ENCODE measurements around the gene RAD50.

The RAD50 gene

GRCh38 chr5:132681983-132682382, 125.2 kb downstream of the RAD50 start:
- Histone ChIP-seq H3K4me1 (ENCODE audit: control insufficient read depth in 1 of 2, insufficient read depth in 1 of 2, low read depth in 1 of 2, low read length in 1 of 2) (no peaks in the 10 kb centered on the region), H3K27me3 (no peaks in the 10 kb centered on the region), H3K4me3 (ENCODE audit: low read depth in 1 of 2, low read length in 1 of 2) (no peak overlapping the region), H3K36me3 (no peaks in the 10 kb centered on the region), H3K27ac (no peak overlapping the region), H3K9me3 (no peaks in the 10 kb centered on the region)
- TF ChIP-seq, protein P1, sequence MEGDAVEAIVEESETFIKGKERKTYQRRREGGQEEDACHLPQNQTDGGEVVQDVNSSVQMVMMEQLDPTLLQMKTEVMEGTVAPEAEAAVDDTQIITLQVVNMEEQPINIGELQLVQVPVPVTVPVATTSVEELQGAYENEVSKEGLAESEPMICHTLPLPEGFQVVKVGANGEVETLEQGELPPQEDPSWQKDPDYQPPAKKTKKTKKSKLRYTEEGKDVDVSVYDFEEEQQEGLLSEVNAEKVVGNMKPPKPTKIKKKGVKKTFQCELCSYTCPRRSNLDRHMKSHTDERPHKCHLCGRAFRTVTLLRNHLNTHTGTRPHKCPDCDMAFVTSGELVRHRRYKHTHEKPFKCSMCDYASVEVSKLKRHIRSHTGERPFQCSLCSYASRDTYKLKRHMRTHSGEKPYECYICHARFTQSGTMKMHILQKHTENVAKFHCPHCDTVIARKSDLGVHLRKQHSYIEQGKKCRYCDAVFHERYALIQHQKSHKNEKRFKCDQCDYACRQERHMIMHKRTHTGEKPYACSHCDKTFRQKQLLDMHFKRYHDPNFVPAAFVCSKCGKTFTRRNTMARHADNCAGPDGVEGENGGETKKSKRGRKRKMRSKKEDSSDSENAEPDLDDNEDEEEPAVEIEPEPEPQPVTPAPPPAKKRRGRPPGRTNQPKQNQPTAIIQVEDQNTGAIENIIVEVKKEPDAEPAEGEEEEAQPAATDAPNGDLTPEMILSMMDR (IDR thresholded peaks at IDR 0.05) = no peak

DNA sequence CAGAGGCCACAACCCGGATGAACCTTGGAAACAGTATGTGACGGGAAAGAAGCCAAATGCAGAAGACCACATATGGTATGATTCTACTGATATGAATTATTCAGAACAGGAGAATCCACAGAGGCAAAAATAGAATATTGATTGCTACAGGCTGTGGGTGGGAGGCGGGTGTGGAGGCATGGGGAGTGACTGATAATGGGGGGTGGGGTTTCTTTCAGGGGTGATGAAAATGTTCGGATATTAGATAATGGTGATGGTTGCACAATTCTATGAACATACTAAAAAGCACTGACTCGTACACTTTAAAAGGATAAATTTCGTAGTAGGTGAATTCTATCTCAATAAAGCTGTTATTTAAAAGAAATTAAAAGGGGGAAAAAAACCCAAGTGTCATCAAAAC, 127.7 kb downstream of the RAD50 start:
- Histone ChIP-seq H3K4me3 (ENCODE audit: low read depth in 1 of 2, low read length in 1 of 2) (no peak overlapping the region), H3K36me3 (no peaks in the 10 kb centered on the region), H3K27me3 (peaks cover 7% of the 10 kb centered on the region), H3K27ac (no peak overlapping the region), H3K4me1 (ENCODE audit: control insufficient read depth in 1 of 2, insufficient read depth in 1 of 2, low read depth in 1 of 2, low read length in 1 of 2) (no peaks in the 10 kb centered on the region), H3K9me3 (no peaks in the 10 kb centered on the region)
- TF ChIP-seq, protein P1 (IDR thresholded peaks at IDR 0.05) = no peak

DNA sequence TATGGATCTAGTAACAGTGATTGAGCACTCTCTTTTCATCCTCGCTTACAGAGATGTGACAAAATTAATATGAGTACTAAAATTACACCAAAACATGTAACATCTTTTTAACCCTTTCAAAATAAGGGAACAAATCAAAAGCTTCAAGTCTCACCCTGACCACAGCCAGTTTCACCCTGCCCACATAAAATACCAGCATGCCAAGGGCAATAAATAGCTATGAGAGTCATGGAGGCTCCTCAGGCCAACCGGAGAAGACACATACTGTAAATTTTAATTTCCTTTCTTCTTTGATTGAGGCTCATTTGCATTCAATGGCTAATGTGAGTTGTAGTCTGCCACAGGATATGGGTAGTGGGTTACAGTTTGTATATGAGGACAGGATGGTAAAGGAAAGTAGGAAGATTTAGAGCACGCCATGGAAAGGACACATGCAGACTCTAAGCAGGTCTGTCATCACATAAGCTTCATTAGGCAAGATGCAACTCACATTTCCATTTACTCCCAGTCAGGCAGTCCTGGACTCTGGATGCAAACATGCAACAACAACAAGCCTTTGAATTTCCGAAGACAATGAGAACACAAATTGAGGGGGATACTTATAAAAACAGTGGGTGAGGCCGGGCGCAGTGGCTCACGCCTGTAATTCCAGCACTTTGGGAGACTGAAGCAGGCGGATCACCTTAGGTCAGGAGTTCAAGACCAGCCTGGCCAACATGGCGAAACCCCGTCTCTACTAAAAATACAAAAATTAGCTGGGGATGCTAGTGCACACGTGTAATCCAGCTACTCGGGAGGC, 128.3 kb downstream of the RAD50 start:
- H3K27ac ChIP-seq = no peak overlapping the region
- H3K27me3 ChIP-seq = peaks cover 7% of the 10 kb centered on the region
- no peaks in the 10 kb centered on the region for H3K4me1 ChIP-seq (ENCODE audit: control insufficient read depth in 1 of 2, insufficient read depth in 1 of 2, low read depth in 1 of 2, low read length in 1 of 2)
- TF ChIP-seq, protein P1 (IDR thresholded peaks at IDR 0.05) = no peak
- H3K9me3 ChIP-seq = no peaks in the 10 kb centered on the region
- H3K36me3 ChIP-seq = no peaks in the 10 kb centered on the region
- no peak overlapping the region for H3K4me3 ChIP-seq (ENCODE audit: low read depth in 1 of 2, low read length in 1 of 2)

GRCh38 chr5:132686193-132686592, 129.4 kb downstream of the RAD50 start:
- Histone ChIP-seq H3K4me3 (ENCODE audit: low read depth in 1 of 2, low read length in 1 of 2) (no peak overlapping the region), H3K9me3 (no peaks in the 10 kb centered on the region), H3K27ac (no peak overlapping the region), H3K36me3 (no peaks in the 10 kb centered on the region), H3K4me1 (ENCODE audit: control insufficient read depth in 1 of 2, insufficient read depth in 1 of 2, low read depth in 1 of 2, low read length in 1 of 2) (no peaks in the 10 kb centered on the region), H3K27me3 (peaks cover 7% of the 10 kb centered on the region)
- TF ChIP-seq, protein P1 (IDR thresholded peaks at IDR 0.05) = no peak

DNA sequence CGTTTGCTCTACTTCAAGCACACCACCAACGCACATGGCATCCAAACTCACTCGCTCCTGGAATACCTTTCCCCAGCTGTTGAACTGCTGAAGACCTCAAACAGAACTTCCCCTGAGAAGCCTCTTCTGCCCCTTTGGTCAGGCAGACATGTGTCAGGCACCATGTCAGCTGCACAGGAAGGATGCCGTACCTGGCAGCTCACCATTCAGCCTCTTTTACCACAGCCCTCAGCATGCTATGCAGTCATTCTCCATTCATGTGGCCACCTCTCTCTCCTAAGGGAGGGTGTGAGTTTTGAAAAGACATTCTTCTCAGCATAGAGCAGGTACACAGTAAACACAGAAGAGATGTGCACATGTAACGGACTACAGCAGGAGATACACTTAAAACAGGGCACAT, 131.2 kb downstream of the RAD50 start:
- Histone ChIP-seq H3K9me3 (no peaks in the 10 kb centered on the region), H3K27me3 (peaks cover 7% of the 10 kb centered on the region), H3K4me1 (ENCODE audit: control insufficient read depth in 1 of 2, insufficient read depth in 1 of 2, low read depth in 1 of 2, low read length in 1 of 2) (no peaks in the 10 kb centered on the region), H3K36me3 (no peaks in the 10 kb centered on the region), H3K4me3 (ENCODE audit: low read depth in 1 of 2, low read length in 1 of 2) (no peak overlapping the region), H3K27ac (no peak overlapping the region)
- TF ChIP-seq, protein P1 (IDR thresholded peaks at IDR 0.05) = no peak

Measured in neutrophil (primary cell).